Esophagus (tissue), 2 donors: Measurements from ENCODE around the gene MIA. TPM values are rescaled to one million over a fixed set of nuclear protein-coding genes. Genes with fewer than 3 reads are reported as not detected.
A peak's percentile ranks its signal among the peaks of the same experiment; 100 is the strongest.
"Not testable (repeated sequence)": the region's sequence is repeated elsewhere in the genome, so short reads cannot be mapped to it uniquely, and the experiment has no call there.

Source experiments
- H3K27ac ChIP-seq, 2 donors: one replicate each; pipeline ENCODE4 v1.5.1; 2013; ENCODE audit warnings: low read depth in 2 of 2, mild to moderate bottlenecking in 2 of 2, inconsistent platforms in 1 of 2, low read length in 1 of 2, moderate library complexity in 1 of 2
- H3K27me3 ChIP-seq, 2 donors: one replicate each; pipeline ENCODE4 v1.6.1; 2013; ENCODE audit warnings: low read length in 2 of 2, control low read depth in 1 of 2, mild to moderate bottlenecking in 1 of 2; ENCODE audit not compliant: insufficient read depth in 2 of 2, control insufficient read depth in 1 of 2
- H3K36me3 ChIP-seq, 2 donors: one replicate each; pipeline ENCODE4 v1.6.1; 2013; ENCODE audit warnings: low read length in 1 of 2; ENCODE audit not compliant: control insufficient read depth in 2 of 2, insufficient read depth in 2 of 2
- H3K4me1 ChIP-seq, 2 donors: one replicate each; pipeline ENCODE4 v1.6.1; 2013; ENCODE audit warnings: low read length in 1 of 2; ENCODE audit not compliant: control insufficient read depth in 2 of 2, insufficient read depth in 2 of 2
- H3K4me3 ChIP-seq, 2 donors: one replicate each; pipeline ENCODE4 v1.5.1; 2013; ENCODE audit warnings: low read length in 2 of 2, mild to moderate bottlenecking in 2 of 2, low read depth in 1 of 2, moderate library complexity in 1 of 2
- H3K9me3 ChIP-seq, 2 donors: one replicate each; pipeline ENCODE4 v1.6.1; 2013; ENCODE audit warnings: mild to moderate bottlenecking in 2 of 2, low read depth in 1 of 2, low read length in 1 of 2, moderate library complexity in 1 of 2; ENCODE audit not compliant: control insufficient read depth in 2 of 2, insufficient read depth in 1 of 2
- WGBS, 2 donors: extraction: QIAGEN DNeasy Blood & Tissue Kit; methylation state at CpG; one replicate each; pipeline ENCODE4 v1.1.7; 2013; 5-methylcytosine and 5-hydroxymethylcytosine counted together
- polyA plus RNA-seq, 2 donors: library from polyadenylated mRNA; stranded (reverse); fragments of 200-250 nt; gene quantifications; one replicate each; pipeline ENCODE4 v1.2.3, GENCODE V29; 2013
- donor health status: healthy with polysubstance abuse.
- donor health status: Bipolar disorder and iron deficiency.

Gene MIA
- polyA plus RNA-seq, 2 donors: 0.47 to 1.8 TPM

- H3K27ac ChIP-seq: peak overlapping the region; percentile 97 to 99
- H3K4me3 ChIP-seq: peak overlapping the region; percentile 57 to 78
- WGBS, 2 donors: 11 to 12% methylated on average over 13 of the region's 13 CpGs
These were observed 1.8 kb downstream of the MIA start for GRCh38 chr19:40776932-40777644.

GRCh38 chr19:40777645-40777936, 2.3 kb downstream of the MIA start:
- 0 to 1% methylated on average over 10 of the region's 10 CpGs for WGBS, 2 donors
- H3K4me3 ChIP-seq: peak overlapping the region; percentile 57 to 78
- H3K9me3 ChIP-seq: no peaks in the 10 kb centered on the region
- no peaks in the 10 kb centered on the region for H3K27me3 ChIP-seq
- H3K36me3 ChIP-seq: peaks cover 0 to 2% of the 10 kb centered on the region in 2 donors
- peak overlapping the region; percentile 97 to 99 for H3K27ac ChIP-seq
- peaks cover 0 to 9% of the 10 kb centered on the region in 2 donors for H3K4me1 ChIP-seq

More at GRCh38 chr19:40776932-40777644, 1.8 kb downstream of the MIA start:
- H3K4me1 ChIP-seq: peaks cover 0 to 9% of the 10 kb centered on the region in 2 donors
- no peaks in the 10 kb centered on the region for H3K27me3 ChIP-seq
- H3K9me3 ChIP-seq: no peaks in the 10 kb centered on the region
- peaks cover 0 to 2% of the 10 kb centered on the region in 2 donors for H3K36me3 ChIP-seq

- peaks cover 0 to 2% of the 10 kb centered on the region in 2 donors for H3K36me3 ChIP-seq
- H3K9me3 ChIP-seq: no peaks in the 10 kb centered on the region
- H3K4me1 ChIP-seq: peaks cover 0 to 9% of the 10 kb centered on the region in 2 donors
- 0 to 1% methylated on average over 56 of the region's 56 CpGs for WGBS, 2 donors
- H3K27ac ChIP-seq: peak within 1 kb of the TSS; percentile 97 to 99
- peak within 1 kb of the TSS; percentile 57 to 78 for H3K4me3 ChIP-seq
- H3K27me3 ChIP-seq: no peaks in the 10 kb centered on the region
These were observed 2.8 kb downstream of the MIA start, which contains the start of gene RAB4B for GRCh38 chr19:40777937-40778705. Gene RAB4B (plus strand): TSS chr19:40778247. CDS start chr19:40778376, 129 bp downstream.

GRCh38 chr19:40778706-40779284, 3.5 kb downstream of the MIA start:
- Histone ChIP-seq H3K27ac (peak overlapping the region; percentile 97 to 99), H3K4me3 (peak overlapping the region; percentile 57 to 78), H3K36me3 (peaks cover 0 to 3% of the 10 kb centered on the region in 2 donors), H3K4me1 (peaks cover 0 to 9% of the 10 kb centered on the region in 2 donors), H3K27me3 (no peaks in the 10 kb centered on the region), H3K9me3 (no peaks in the 10 kb centered on the region)
- 11 to 14% methylated on average over 7 of the region's 7 CpGs for WGBS, 2 donors

- WGBS, 2 donors: 95% methylated on average over 5 of the region's 5 CpGs
These were observed 5.3 kb downstream of the MIA start for GRCh38 chr19:40780582-40780981.

GRCh38 chr19:40781140-40781539, 5.8 kb downstream of the MIA start:
- WGBS, 2 donors: 95 to 96% methylated on average over 7 of the region's 7 CpGs
- Histone ChIP-seq H3K27ac (no peak overlapping the region), H3K27me3 (no peaks in the 10 kb centered on the region), H3K36me3 (peaks cover 0 to 10% of the 10 kb centered on the region in 2 donors), H3K4me3 (no peak overlapping the region), H3K4me1 (peaks cover 0 to 9% of the 10 kb centered on the region in 2 donors), H3K9me3 (no peaks in the 10 kb centered on the region)

More at GRCh38 chr19:40780582-40780981, 5.3 kb downstream of the MIA start:
- peaks cover 0 to 9% of the 10 kb centered on the region in 2 donors for H3K4me1 ChIP-seq
- no peaks in the 10 kb centered on the region for H3K27me3 ChIP-seq
- peaks cover 0 to 9% of the 10 kb centered on the region in 2 donors for H3K36me3 ChIP-seq
- no peak overlapping the region for H3K4me3 ChIP-seq
- H3K27ac ChIP-seq: no peak overlapping the region
- no peaks in the 10 kb centered on the region for H3K9me3 ChIP-seq

- Histone ChIP-seq H3K27me3 (no peaks in the 10 kb centered on the region), H3K36me3 (peaks cover 0 to 16% of the 10 kb centered on the region in 2 donors), H3K27ac (no peak overlapping the region), H3K9me3 (no peaks in the 10 kb centered on the region), H3K4me3 (no peak overlapping the region), H3K4me1 (peaks cover 0 to 4% of the 10 kb centered on the region in 2 donors)
- 92% methylated on average over 14 of the region's 14 CpGs for WGBS, 2 donors
These were observed 8.4 kb downstream of the MIA start for GRCh38 chr19:40783711-40784110.

- not testable (repeated sequence) for H3K4me1 ChIP-seq, H3K27ac ChIP-seq, H3K4me3 ChIP-seq, H3K27me3 ChIP-seq, H3K9me3 ChIP-seq
- H3K36me3 ChIP-seq: peaks cover 0 to 16% of the 10 kb centered on the region in 2 donors
- 92 to 96% methylated on average over 2 of the region's 2 CpGs for WGBS, 2 donors
These were observed 8.8 kb downstream of the MIA start for GRCh38 chr19:40784146-40784545.

- WGBS, 2 donors: 75% methylated on average over 1 of the region's 1 CpG
- peaks cover 0 to 14% of the 10 kb centered on the region in 2 donors for H3K36me3 ChIP-seq
- no peak overlapping the region for H3K27ac ChIP-seq
- H3K9me3 ChIP-seq: no peaks in the 10 kb centered on the region
- H3K4me1 ChIP-seq: no peaks in the 10 kb centered on the region
- H3K27me3 ChIP-seq: no peaks in the 10 kb centered on the region
- no peak overlapping the region for H3K4me3 ChIP-seq
These were observed 10.2 kb downstream of the MIA start for GRCh38 chr19:40785526-40785925.
